ENCODE measurements around the gene TSHZ2.

GRCh38 chr20:53032478-53032932, 60.3 kb downstream of the TSHZ2 start:
- TF ChIP-seq POLR2A (IDR thresholded peaks at IDR 0.05; ENCODE audit: low read depth, low read length): no peak
- no peak for TF ChIP-seq POLR2AphosphoS5 (IDR thresholded peaks at IDR 0.05; ENCODE audit: low read depth, low read length)
- no peak for TF ChIP-seq TAF1 (IDR thresholded peaks at IDR 0.05; ENCODE audit: borderline replicate concordance, low read depth, low read length)

Data from GM12892 (cell line).